ENCODE measurements around the gene CDHR2. TPM values are rescaled to one million over a fixed set of nuclear protein-coding genes. Genes with fewer than 3 reads are reported as not detected.

The CDHR2 gene
- total RNA-seq, 1 experiment from 2014 or later: 0.63 TPM

- TF ChIP-seq CREM (CRISPR knock-in tag; IDR thresholded peaks at IDR 0.05): no peak
- no peak for TF ChIP-seq TP53 (CRISPR knock-in tag; IDR thresholded peaks at IDR 0.05)
- no peak for TF ChIP-seq TEAD1 (CRISPR knock-in tag; IDR thresholded peaks at IDR 0.05)
- no peak for TF ChIP-seq CREB1 (CRISPR knock-in tag; IDR thresholded peaks at IDR 0.05)
- TF ChIP-seq ZNF416 (CRISPR knock-in tag; IDR thresholded peaks at IDR 0.05): no peak
- TF ChIP-seq ZNF263 (CRISPR knock-in tag; IDR thresholded peaks at IDR 0.05; ENCODE audit: low read depth): no peak
- TF ChIP-seq, protein P1, sequence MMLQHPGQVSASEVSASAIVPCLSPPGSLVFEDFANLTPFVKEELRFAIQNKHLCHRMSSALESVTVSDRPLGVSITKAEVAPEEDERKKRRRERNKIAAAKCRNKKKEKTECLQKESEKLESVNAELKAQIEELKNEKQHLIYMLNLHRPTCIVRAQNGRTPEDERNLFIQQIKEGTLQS (CRISPR knock-in tag; conservative IDR thresholded peaks at IDR 0.05): no peak
- no peaks in the 10 kb centered on the region for H3K9me3 Mint-ChIP-seq
- peaks cover 2% of the 10 kb centered on the region; the same call in 1 of the 2 replicates for H3K27me3 Mint-ChIP-seq (ENCODE audit: low read depth)
- ChIA-PET POLR2A (no interaction called here), CTCF (interaction anchor here (1.2 kb wide), 1 partner anchor 16 kb away, joined by 5 read pairs; the partner anchor contains the start of gene RNF44)
- ATAC-seq (no peak), DNase-seq (ENCODE audit: low spot score) (no peak)
- no peak overlapping the region for H3K4me3 Mint-ChIP-seq
- peaks cover 6% of the 10 kb centered on the region for H3K4me1 Mint-ChIP-seq
- no peaks in the 10 kb centered on the region for H3K36me3 Mint-ChIP-seq
- H3K27ac Mint-ChIP-seq: no peak overlapping the region
These were observed 27.4 kb upstream of the CDHR2 start for GRCh38 chr5:176521699-176522263.

DNA sequence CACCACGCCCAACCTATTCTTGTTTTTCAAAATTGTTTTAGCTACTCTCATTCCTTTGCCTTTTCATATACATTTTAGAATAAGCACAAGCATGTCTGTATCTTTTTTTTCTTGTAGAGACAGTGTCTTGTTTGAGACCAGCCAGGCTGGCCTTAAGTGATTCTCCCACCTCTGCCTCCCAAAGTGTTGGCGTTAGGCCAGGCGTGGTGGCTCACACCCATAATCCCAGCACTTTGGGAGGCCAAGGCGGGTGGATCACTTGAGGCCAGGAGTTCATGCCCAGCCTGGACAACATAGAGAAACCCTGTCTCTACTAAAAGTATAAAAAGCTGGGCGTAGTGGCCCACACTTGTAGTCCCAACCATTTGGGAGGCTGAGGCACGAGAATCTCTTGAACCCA is 25.0 kb upstream of the CDHR2 start:
- CTCF ChIA-PET: interaction anchor here (0.8 to 1.4 kb wide), 2 partner anchors 77 to 108 kb away, joined by 3 read pairs; partner anchors contain the start of gene CLTB
- H3K27ac Mint-ChIP-seq: no peak overlapping the region
- H3K27me3 Mint-ChIP-seq (ENCODE audit: low read depth): peaks cover 2% of the 10 kb centered on the region; the same call in 1 of the 2 replicates
- H3K36me3 Mint-ChIP-seq: peaks cover 9% of the 10 kb centered on the region
- DNase-seq (ENCODE audit: low spot score) (no peak), ATAC-seq (no peak)
- POLR2A ChIA-PET: interaction anchor here (0.7 kb wide), 1 partner anchor 18 kb away, joined by 3 read pairs; no protein-coding TSS in a partner anchor
- TF ChIP-seq, protein P2, sequence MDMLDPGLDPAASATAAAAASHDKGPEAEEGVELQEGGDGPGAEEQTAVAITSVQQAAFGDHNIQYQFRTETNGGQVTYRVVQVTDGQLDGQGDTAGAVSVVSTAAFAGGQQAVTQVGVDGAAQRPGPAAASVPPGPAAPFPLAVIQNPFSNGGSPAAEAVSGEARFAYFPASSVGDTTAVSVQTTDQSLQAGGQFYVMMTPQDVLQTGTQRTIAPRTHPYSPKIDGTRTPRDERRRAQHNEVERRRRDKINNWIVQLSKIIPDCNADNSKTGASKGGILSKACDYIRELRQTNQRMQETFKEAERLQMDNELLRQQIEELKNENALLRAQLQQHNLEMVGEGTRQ (CRISPR knock-in tag; IDR thresholded peaks at IDR 0.05): no peak
- H3K4me3 Mint-ChIP-seq: no peak overlapping the region
- H3K4me1 Mint-ChIP-seq: peaks cover 6% of the 10 kb centered on the region
- H3K9me3 Mint-ChIP-seq: no peaks in the 10 kb centered on the region

GRCh38 chr5:176524987-176525386 is 24.2 kb upstream of the CDHR2 start:
- POLR2A ChIA-PET: interaction anchor here (0.8 kb wide), 1 partner anchor 10 kb away, joined by 3 read pairs; no protein-coding TSS in a partner anchor
- no peaks in the 10 kb centered on the region for H3K9me3 Mint-ChIP-seq
- ATAC-seq: no peak

GRCh38 chr5:176525677-176526076 is 23.5 kb upstream of the CDHR2 start:
- Mint-ChIP-seq H3K4me1 (peaks cover 2% of the 10 kb centered on the region; the same call in 1 of the 2 replicates), H3K27me3 (ENCODE audit: low read depth) (no peaks in the 10 kb centered on the region; the same call in 1 of the 2 replicates), H3K36me3 (peaks cover 15% of the 10 kb centered on the region), H3K9me3 (no peaks in the 10 kb centered on the region), H3K27ac (peak overlapping the region; percentile 64), H3K4me3 (no peak overlapping the region)
- ATAC-seq (no peak), DNase-seq (ENCODE audit: low spot score) (no peak)
- ChIA-PET POLR2A (no interaction called here), CTCF (no interaction called here)
- TF ChIP-seq, protein P3, sequence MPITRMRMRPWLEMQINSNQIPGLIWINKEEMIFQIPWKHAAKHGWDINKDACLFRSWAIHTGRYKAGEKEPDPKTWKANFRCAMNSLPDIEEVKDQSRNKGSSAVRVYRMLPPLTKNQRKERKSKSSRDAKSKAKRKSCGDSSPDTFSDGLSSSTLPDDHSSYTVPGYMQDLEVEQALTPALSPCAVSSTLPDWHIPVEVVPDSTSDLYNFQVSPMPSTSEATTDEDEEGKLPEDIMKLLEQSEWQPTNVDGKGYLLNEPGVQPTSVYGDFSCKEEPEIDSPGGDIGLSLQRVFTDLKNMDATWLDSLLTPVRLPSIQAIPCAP (CRISPR knock-in tag; IDR thresholded peaks at IDR 0.05): no peak
- TF ChIP-seq, protein P4, sequence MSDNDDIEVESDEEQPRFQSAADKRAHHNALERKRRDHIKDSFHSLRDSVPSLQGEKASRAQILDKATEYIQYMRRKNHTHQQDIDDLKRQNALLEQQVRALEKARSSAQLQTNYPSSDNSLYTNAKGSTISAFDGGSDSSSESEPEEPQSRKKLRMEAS (CRISPR knock-in tag; IDR thresholded peaks at IDR 0.05): no peak
- TF ChIP-seq ZNF121 (CRISPR knock-in tag; IDR thresholded peaks at IDR 0.05): 0 out of 2 replicates have a peak, but pooled peaks have one; percentile 32
- TF ChIP-seq ZNF423 (CRISPR knock-in tag; IDR thresholded peaks at IDR 0.05): no peak

More at GRCh38 chr5:176524987-176525386, 24.2 kb upstream of the CDHR2 start:
- no peak for DNase-seq (ENCODE audit: low spot score)
- Mint-ChIP-seq H3K27ac (0 out of 2 replicates have a peak overlapping the region, but pooled peaks have one; percentile 15), H3K27me3 (ENCODE audit: low read depth) (peaks cover 2% of the 10 kb centered on the region; the same call in 1 of the 2 replicates), H3K4me3 (no peak overlapping the region), H3K4me1 (peaks cover 6% of the 10 kb centered on the region), H3K36me3 (peaks cover 15% of the 10 kb centered on the region)
- no peak for TF ChIP-seq SMAD4 (CRISPR knock-in tag; IDR thresholded peaks at IDR 0.05)
- 0 out of 2 replicates have a peak, but pooled peaks have one; percentile 9 for TF ChIP-seq ZNF416 (CRISPR knock-in tag; IDR thresholded peaks at IDR 0.05)
- CTCF ChIA-PET: no interaction called here

DNA sequence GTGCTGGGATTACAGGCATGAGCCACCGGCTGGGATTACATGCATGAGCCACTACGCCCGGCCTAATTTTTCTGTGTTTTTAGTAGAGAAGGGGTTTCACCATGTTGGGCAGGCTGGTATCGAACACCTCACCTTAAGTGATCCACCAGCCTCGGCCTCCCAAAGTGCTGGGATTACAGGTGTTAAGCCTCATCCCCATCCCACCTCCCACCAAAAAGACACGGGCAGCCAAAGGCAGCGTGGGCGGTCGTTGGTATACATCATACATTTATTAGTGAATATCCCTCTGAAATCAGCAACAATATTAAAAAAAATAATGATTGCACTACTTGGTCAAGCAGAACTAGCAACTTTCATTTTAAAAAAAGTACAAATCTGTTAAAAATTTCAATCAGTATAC is 22.7 kb upstream of the CDHR2 start:
- Mint-ChIP-seq H3K27me3 (ENCODE audit: low read depth) (no peaks in the 10 kb centered on the region), H3K36me3 (peaks cover 20% of the 10 kb centered on the region), H3K4me1 (no peaks in the 10 kb centered on the region), H3K4me3 (no peak overlapping the region), H3K27ac (no peak overlapping the region), H3K9me3 (no peaks in the 10 kb centered on the region)
- no peak for DNase-seq (ENCODE audit: low spot score)
- ATAC-seq: no peak
- POLR2A ChIA-PET: no interaction called here
- TF ChIP-seq TEAD4 (CRISPR knock-in tag; IDR thresholded peaks at IDR 0.05) (no peak), NFE2L1 (CRISPR knock-in tag; IDR thresholded peaks at IDR 0.05) (no peak)
- CTCF ChIA-PET: interaction anchor here (0.6 kb wide), 1 partner anchor 18 kb away, joined by 4 read pairs; no protein-coding TSS in a partner anchor
